CD4-positive, alpha-beta T cell treated with Interleukin-1 beta for 1 hour (primary cell): ENCODE results near the gene ZNF503.
A peak's percentile ranks its signal among the peaks of the same experiment; 100 is the strongest.

Experiments used
- DNase-seq, 2 donors: peaks; one replicate each; pipeline ENCODE4 v3.0.0-alpha.2; 2020 to 2022

Gene ZNF503

DNA sequence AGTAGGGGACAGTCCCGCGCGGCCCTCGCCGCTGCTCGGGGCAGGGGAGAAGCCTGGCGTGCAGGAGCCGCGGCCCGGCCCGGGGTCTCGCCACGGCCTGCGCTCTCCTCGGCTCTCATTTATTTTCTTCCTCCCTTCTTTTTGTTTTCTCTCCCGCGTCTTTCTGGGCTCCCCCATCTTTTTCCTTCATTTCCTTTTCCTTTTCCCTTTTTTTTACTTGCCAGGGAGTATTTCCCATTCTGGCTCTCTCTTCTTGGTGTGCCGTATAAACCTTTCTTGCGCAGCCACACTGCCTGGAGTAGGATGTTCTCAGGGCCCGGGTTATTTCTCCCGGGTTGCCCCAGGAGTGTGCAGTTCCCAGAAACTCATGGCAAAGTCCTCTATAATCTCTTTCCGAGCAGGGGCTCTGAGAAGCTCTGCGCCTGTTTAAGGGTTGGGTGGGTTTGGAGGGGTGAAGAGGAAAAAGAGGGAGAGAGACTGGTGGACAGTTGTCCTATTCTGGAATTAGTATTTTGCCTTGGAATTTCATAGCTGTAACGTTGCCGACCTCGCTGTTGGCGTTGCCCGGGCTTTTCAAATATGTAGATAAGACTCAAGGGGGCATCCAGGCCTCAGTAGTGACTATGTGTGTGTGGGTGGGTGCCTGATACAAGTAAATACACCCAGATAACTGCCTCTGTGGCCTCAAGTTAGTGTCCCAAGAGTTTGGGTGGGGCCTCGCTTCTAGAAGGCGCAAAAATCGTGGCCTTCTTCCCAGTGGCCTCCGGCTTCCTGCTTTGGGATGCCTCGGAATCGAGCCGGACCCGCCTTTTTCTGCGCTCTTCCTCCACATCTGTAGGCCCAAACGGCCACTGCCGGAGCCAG is 4.3 kb upstream of the ZNF503 start:
- DNase-seq = no peak

DNA sequence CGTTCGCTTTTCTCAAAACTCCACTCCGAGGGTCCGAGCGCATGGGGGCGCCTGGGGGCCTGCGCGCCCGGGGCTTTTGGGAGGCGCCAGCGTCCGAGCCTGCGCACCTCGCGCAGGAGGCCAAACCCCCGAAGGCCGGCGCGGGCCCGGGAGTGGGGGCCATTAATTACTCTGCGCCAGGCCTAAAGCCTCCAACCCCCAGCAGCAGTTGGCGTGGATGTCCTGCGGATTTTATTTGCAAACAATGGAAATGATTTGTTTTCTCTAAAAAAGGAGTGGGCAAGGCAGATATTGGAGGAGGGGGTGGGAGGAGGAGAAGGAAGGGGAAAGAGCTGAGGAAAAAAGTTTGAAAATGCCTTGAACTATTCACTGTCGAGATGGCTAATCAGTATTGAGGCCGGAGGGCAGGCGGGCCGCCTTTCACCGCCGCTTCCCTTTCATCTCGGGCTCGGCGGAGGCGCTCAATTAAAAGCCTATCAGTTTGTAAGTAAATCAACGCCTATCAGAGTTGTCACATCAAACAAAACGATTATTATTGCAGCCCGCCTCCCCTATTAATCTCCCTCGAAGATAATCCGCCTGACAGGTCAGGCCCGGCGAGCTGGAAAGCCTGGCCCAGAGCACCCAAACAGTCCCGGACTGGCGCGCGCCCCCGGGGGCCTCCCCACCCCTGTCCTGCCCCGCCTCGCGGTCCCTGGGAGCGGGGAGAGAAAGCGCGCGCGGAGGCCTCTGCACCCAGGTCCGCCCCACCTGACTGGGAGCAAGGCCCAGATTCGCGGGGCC is 3.4 kb upstream of the ZNF503 start:
- no peak for DNase-seq

DNA sequence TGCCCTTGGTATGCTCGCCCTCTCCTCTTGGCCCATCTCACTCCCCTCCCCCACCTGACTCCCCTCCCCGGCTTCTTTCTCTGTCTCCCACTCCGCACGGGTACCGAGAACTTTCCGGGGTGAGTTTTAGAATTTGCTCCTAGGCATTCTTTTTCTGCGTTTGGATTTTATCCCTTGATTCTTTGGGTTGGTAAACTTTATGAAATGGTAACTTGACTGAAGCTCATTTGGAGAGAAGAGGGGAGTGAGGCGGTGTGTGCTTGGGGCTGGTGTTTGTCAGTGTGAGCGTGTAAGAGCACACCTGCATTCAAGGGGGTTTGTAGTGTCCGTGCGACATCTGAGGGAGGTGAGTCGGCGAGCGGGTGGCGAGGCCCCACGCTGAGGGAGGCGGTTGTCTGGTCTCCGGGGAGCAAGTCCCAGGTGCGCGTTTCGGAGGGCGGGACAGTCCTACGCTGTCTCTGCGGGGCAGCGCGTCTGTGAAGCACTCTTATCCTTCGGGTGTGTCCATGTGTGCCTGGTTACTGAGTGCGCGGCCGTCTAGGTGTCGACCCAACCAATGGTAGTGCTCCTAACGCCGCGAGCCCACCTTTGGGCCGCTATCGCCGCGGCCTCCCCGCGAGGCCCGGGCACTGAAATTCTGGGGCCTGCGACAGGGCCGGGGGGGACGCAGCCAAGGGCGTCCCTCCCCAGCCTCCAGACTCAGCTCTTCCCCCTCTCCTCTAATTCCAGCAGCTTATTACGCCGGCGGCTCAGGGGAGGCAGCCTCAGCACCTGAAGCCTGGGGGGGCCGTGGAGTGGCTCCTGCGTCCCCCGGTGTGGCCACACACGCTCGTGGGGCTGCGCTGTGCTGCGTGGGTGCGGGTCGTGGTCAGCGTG is 2.6 kb upstream of the ZNF503 start:
- no peak for DNase-seq

DNA sequence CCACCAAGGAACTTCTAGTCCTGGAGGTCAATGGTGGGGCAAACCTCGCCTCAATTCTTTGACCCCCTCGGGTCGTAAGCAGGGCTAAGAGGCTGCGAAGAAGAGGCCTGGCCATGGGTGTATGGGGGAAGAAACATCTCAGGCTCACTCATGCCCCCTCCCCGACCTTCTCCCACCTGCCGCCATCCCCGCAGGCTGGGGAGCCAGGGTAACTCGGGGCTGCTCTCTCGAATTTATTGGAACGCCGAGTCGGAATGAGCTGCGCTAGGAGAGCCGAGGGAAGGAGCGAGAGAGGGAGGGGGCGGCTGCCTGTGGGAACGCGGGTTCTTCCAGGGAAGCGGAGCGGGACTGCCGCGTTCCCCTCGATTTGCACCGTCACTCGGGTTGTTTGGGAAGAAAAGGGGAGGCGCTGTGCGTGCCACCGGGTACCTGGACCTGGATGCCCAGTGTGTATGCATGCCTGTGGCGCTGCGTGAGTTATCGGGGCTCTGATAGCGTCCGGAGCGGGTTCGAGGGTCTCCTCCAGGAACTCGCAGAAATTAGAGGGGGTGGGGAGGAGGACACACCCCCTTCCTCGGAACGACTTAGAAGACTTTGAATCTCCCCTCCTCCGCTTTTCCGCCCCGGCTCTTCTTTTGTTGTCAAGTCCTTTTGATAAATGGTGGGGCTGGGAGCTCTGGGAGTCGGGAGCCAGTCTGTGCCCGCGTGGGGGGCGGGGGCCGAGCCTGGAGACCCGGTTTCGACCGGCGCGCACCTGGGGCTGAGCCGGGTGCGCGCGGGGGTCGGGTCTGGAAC is 1.8 kb upstream of the ZNF503 start:
- no peak for DNase-seq

DNA sequence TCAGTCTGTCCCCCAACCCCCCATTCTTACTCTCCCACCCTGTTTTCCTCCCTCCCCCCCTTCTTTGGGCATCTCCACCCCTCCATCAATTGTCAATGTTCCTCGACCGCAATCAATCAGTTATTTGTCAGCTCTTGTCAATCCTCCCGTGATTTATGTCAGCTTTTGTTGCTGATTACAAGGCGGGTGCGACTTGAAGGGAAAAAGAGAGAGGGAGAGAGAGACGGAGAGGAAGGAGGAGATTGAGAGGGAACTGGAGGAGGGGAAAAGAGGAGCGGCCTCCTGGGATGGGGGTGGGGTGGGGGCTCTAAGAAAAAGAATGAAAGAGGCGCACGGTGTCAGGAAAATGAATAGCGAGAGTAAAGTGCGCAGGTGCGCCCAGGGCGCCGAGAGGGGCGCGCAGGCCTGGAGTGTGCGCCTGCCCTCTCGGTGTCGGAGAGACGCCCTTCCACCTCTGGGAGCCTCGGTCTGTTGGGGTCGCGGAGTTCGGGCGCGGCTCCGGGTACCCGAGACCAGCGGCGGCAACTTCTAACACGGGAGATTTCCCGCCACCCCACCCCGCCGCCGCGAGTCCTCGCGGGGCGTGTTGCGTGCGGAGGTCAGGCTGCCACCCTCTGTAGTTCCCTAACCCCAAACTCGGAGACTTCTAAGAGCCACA is 1.1 kb upstream of the ZNF503 start:
- no peak for DNase-seq

DNA sequence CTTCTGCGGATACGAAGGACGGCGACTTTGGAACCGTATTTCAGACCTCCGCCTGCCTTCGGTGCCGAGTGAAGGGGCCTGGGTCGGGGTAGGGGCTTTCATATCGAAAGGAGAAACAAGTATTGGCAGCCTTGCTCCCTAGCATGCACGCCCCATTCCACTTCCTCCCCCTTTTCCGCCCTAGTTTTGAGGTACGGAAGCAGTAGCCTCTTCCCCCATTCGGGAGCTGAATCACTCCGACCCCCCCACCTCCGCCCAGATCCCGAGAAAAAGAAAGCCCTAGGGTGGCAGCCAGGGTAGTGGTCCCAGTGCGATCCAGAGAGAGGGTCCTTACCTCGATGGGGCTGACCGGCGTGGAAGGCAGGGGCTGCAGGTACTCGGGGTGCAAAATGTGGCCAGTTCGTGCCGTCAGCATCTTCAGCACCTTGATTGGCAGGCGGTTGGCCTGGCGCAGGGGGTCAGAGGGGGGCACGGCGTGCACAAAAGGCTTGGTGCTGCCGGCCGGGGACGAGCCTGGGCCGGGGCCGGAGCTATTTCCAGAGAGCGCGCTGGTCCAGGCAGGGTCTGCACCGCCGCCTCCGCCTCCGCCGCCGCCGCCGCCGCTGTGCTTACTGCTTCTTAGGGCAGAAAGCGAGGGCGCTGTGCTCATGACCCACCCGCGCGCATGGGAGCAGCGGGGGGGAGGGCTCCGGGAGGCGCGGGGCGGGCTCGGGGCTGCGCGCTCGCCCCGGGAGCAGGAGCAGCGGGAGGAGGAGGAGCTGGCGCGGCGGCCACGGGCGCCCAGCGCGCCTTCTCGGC is 594 bp downstream of the ZNF503 start:
- no peak for DNase-seq

DNA sequence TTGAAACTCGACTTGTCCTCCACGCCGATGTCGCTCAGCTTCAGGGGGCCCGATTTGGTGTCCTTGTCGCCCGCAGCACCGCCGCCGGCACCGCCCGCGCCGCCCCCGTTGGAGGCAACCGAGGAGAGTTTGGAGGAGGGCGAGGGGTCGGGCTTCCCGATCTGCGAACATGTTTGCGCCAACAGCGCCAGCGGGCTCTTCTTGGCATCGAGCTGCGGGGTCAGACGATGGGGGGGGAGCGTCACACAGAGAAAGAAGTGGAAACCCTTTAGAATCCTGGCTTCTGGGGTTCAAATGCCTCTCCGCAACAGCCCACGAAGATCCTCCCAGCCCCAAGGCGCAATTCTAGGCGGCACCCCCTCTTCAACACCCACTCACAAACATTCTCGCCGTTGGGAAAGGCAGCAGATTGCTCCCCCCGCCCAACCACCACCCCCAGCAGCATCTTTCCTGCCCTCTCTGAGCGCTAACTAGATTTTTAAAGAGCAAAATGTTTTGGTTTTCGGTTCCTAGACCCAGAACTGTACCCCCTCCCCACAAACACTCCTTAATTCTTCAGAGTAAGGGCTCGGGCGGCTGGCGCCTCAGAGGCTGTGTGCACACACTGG is 1.3 kb downstream of the ZNF503 start:
- DNase-seq = no peak

DNA sequence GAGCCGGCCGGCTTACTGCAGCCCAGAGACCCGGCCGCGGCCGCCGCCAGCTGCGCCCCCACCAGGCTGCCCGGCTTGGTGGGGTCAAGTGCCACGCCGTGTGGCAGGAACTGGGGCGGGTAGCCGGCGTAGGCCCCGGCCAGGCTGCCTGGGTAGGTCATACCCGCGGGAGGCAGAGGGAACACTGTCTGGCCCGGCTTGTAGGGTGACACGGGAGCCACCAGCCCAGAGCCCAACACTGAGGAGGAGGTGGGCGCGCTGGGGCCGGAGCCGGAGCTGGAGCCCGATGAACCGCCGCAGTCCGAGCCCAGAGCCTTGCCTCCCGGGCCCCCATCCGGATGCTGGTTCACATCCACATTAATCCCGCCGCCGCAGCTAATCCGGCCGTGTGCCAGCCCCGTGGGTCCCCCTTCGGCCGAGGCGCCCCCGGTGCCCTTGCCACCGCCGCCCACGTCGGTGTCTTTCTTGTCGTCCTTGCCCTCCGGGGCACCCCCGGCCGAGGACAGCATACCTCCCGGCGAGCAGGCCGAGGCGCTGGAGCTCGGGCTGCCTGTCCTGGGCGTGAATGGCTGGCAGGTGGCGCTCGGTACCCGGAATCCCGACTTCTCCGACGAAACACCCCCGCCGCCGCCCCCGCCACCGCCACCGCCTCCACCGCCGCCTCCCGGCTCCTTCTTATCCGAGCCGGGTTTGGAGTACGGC is 2.0 kb downstream of the ZNF503 start:
- peak; percentile 36 to 54 for DNase-seq

DNA sequence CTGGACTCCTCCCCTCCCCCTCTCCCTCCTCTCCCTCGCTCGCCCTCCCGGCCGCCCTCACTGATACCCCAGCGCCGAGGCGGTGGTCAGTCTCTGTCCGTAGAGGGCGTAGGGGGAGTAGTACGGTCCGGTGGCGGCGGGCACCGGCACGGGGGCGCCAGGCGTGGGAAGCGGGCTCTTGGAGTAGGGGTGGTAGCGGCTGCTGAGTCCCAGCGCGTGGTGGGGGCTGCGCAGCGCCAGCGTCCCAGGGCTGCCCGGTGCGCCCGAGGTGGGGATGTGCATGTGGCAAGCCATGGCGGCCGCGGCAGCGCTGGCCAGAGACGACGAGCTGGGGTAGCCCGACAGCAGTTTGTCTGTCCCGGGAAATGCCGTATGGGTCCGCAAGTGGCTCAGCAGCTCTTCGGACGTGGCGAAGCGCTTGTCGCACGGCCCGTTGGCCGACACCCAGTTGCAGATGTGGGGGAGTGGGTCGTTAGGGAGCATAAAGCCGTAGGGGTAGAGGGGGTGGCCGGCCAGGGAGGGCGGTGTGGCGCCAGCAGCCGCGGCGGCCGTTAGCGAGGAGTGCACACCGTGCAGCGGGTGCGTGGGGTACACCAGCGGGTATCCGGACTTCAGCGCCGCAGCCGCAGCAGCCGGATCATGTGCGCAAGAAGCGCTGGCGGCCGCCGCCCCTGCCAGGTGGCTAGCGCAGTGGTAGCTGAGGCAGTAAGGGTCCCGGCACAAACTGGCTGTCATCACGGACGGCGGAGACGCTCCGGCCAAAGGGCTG is 2.7 kb downstream of the ZNF503 start:
- no peak for DNase-seq

DNA sequence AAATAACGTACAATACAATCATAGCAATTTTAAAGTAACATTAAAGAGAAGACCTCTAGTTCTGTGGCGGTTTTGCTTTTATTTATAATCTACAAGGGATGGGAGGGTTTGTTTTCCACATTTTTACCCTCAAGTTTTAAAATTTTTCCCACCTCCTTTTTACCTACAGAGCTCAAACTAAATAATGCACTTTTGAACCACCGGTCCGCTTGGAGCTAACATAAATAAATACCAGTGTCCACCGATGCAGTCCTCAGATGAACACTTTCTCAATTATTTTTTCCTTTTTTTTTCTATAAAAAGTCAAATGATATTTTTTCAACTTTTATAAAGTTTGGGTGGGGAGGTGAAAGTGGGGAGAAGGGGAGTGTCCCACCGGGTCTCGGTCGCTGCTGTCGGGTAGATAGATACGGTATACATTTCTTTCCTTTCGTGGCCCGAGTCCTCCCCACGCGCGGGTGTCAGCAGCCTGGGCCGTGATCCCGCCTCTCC is 3.3 kb downstream of the ZNF503 start:
- no peak for DNase-seq

DNA sequence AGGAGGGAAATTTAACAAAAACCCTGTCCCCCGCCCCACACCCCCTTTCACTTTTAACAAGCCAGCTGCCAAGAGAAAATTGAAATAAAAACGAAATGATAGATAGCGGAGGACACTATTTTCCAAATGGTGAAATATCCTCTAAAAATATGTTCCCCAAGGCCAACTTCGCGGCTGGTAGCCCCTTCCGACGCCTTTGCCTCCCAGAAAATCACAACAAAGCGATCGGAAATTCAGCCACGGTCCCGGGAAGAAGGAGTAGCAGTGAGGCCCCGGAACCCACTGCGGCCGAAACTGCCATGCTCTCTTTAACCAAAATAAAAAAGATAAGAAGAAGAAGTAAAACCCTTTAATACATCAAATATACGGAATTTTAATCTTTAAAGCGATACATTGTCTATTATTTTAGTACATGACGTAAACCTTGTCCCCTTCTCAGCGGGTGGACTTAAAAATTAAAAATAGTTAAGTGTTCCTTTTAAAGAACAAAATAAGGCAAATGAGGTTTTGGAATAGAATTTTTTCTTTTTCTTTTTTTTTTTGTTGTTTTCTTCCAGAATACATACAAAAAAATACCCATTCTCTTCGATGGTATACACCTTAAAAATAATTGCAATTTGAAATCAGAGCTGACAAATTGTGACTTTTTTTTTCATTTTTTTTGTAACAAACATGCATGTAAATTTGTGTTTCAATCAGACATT is 3.9 kb downstream of the ZNF503 start:
- DNase-seq = no peak

DNA sequence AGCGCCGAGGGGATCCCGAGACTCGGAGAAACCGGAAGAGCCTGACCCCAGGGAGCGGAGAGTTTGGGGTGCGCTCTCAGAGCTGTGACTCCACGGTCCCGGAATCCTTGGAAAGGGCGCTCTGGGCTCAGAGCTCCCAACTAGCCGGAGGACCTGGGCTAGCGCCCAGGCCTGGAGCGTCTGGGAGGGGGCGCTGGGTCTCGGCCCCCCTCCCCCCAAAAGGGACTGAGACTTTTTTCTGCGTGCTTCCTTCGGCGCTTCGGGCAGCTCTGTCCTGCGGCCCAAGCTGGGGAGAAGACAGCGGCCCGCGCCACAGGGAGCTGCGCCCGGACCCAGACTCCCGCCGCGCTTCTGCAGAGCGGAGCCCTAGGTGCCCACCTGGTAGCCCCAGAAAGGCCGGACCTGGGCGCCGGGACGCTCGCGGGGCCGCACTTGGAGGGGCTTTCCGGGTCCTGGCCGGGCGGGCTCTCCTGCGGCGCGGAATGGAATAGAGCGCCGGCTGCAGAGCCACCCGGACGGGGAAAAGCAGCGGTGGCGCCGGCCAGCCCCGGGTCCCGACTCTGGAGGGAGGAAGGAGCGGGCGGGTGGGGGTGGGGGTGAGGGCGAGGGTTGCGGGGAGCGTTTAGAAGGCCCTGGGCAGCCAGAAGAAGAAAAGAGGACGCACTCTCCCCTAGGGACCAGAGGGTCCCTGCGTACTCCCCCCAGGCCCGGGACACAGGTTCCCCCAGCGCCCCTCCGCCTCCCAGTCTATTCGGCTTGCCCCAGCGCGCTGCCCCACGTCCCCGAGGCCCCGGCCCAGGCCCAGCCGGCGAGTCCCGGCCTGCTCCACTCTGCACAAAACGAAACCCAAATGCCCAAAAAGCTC is 4.7 kb downstream of the ZNF503 start:
- DNase-seq = no peak

DNA sequence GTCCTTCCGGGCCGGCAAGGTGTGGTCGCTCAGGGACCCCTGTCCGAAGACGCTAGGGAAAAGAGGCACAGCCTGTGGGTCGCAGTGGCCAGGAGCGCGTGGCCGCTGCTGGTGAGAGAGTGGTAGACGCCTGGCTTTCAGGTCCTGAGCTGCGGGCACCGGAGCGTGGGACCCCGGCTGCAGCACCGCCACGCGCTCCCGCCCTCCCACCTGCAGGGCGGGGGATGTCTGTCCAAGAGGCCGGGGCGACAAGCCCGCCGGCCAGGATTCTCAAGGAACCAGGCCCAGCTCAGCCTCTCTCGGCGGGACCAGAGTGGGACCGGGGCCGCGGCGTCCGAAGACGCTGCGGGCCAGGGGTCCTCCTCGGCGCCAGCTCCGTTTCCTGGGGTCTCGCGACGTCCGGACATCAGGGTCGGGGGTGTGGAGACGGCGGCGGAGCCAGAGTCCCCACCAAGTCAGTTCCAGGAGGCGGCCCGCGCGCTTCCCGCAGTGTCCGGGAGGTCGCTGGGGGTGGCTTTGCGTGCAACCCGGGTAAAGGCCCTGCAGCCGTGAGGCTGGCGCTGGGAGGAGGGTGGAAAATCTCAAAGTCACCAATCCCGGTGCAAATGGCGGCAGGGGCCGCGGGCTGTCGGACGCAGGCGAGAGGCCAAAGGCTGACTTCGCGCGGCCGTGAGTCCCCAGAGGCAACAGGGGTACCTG is 5.5 kb downstream of the ZNF503 start:
- no peak for DNase-seq

DNA sequence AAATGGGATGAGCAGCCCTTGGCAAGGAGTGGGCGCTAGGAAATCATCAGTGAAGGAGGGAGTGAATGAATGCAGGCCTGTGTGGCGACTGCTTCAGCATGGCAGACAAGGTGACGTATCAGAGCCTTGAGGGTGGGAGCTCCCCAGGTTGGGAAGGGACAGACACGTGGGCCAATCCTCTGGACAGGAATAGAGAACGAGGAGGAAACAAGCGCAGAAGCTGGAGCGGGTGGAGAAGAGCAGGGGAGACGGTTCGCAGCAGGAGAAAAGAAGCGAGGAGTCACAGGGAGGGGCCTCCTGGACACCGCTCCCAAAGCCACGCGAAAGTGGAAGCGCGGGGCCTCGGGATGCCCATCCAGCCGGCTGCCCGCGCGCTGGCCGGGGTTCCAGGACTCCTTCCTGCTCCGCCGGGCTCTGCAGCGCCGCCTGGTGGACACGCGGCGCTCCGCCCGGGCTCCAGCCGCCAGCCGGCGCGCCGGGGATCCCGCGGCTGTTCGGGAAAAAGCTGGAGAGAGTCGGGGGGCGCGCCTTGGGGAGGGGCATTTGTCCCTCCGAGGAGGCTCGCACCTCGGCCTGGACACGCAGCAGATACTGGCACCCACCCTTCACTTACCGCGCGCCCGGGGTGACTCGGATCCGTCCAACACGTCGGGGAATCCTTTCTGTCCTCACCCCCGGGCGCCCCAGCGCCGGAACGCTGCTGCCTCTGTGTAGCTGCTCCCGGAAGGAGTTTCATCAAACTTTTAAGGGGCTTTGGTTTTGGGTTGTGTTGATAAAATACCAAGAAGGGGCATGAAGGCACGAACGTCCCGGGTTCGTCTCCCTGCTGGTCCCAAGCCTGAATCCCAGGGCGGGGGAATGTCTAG is 6.3 kb downstream of the ZNF503 start:
- no peak for DNase-seq

DNA sequence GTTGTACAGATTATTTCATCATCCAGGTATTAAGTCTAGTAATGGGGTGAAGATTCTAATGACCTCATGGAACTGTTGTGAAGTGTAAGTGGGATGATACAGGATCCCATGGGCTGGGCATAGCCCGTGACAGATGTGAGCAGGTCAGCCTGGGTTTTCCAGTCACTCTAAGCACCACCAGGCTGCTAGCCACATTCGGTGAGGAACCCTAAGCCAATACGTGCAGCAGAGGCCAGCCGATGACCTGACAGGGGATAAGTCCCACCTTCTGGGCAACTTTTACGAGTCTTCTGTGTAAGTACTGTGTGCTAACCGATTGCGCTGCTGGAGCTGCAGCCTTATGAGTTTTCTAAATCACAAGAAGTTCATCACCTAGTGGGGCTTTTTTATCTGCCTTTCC is 7.3 kb downstream of the ZNF503 start:
- no peak for DNase-seq

DNA sequence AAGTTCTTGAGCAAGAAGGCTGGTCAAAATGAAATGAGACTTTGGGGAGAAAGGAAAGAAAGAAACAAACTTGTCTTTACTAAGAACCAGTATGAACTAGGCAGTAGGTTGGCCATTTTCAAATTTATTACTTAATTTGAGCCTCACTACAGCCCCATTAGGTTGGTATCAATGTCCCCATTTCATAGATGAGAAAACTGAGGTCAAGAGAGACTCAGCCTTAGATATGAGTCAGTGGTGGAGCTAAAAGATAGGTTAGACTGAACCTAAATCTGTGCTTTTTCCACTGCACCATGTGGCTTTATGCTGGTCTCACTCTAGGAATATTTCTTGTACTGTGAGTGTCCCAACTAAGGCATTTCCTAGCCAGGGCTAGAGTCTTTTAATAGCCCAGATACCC is 8.8 kb downstream of the ZNF503 start:
- no peak for DNase-seq
